Right lung (tissue), 10 donors: Measurements from ENCODE around the gene LIN28B. TPM values are rescaled to one million over a fixed set of nuclear protein-coding genes. Genes with fewer than 3 reads are reported as not detected.
"Not testable (repeated sequence)": the region's sequence is repeated elsewhere in the genome, so short reads cannot be mapped to it uniquely, and the experiment has no call there.

Experiments
- DNase-seq, 2 donors: peaks; one replicate each; pipeline ENCODE4 v3.0.0-alpha.2; 2013
- long read RNA-seq, 8 donors: transcript quantifications; one replicate each; lab custom pipeline, GENCODE V29; 2026
- polyA plus RNA-seq, 5 donors: library from polyadenylated mRNA; unstranded; fragments of 120-200 nt; gene quantifications; one replicate each; pipeline versions ENCODE4 v1.2.1 to v1.2.3, GENCODE V29; 2013; ENCODE audit warnings: inconsistent platforms in 1 of 5, low replicate concordance in 1 of 5; ENCODE audit not compliant: insufficient read length in 5 of 5, insufficient read depth in 1 of 5

The LIN28B gene
- under 1 TPM; 0.12 to 0.37 (median 0.27) TPM for polyA plus RNA-seq
- long read RNA-seq, donor 1: 0 reads
- long read RNA-seq, donor 2: 0 reads
- long read RNA-seq, donor 3: 0 reads
- long read RNA-seq, donor 4: 0 reads
- long read RNA-seq, donor 5: 0 reads
- long read RNA-seq, donor 6: 0 reads
- long read RNA-seq, donor 7: 0 reads
- long read RNA-seq, donor 8: 0 reads

DNA sequence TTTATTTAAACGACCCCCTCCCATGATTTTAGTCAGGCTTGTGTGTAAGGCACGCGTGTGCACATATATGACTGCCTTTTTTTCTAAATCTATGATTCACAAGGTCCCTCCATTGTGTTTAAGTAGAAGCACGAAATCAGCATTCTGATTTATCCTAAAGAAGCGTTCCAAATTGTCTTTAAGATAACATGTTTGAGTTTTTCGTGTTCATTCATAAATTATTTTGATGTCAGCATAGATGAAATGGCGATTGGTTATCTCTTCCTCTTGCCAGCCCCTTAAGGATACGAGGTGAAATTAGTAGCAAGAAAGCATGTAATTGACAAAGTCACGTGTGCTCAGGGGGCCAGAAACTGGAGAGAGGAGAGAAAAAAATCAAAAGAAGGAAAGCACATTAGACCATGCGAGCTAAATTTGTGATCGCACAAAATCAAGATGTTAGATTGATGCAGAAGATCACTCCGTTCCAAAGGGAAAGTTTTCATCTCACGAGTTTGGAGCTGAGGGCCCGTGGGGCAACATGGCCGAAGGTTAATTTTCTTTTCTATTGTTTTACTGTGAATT, at the start of gene LIN28B:
Gene LIN28B, plus strand, starts transcription at position 377 of the 564 bp plus-strand sequence. Its CDS starts 144 bp downstream, at position 521.
- DNase-seq: no peak

- no peak for DNase-seq
Observed at GRCh38 chr6:104908031-104908887, 48.6 kb upstream of the LIN28B start.

GRCh38 chr6:104908888-104909525, 47.9 kb upstream of the LIN28B start:
- DNase-seq: no peak

- no peak for DNase-seq
Observed at GRCh38 chr6:104921896-104922295, 35.0 kb upstream of the LIN28B start.

DNA sequence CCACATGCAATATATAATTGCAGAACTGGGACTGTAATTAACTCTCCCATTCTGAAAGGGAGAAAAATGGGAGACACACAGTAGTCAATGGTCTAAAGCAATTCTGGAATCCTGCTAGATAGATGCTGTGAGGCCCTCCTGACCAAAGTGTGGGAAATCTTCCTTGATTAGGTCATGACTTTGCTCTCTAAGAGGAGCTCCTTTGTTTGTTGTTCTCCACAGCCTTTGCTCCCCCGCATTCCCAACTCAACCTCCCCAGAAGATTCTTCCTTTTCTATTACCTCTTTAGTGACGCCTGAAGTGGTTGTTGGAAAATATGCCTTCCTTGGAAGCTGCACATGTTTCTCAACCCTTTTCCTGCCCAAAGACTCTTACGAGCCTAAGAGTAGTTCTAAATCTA, 28.8 kb upstream of the LIN28B start:
- DNase-seq: no peak

- DNase-seq: no peak
Observed at GRCh38 chr6:104929353-104929752, 27.6 kb upstream of the LIN28B start.

DNA sequence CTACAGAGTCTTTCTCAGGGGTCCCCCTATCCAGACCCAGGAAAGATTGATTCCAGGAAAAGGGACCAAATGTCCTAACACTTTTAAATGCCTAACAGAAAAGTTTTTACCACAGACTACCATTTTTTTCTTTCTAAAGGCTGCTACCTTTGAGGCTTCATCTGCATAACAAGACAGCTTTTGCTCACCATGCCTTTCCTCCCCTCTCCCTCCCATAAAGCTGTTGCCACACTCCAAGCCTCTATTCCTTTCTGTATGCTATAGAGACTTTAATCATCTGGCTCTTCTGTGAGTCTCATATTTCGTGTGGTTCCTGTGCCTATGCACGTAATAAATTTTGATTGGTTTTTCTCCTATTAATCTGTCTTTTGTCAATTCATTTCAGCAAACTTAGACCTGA, 26.0 kb upstream of the LIN28B start:
- no peak for DNase-seq

DNA sequence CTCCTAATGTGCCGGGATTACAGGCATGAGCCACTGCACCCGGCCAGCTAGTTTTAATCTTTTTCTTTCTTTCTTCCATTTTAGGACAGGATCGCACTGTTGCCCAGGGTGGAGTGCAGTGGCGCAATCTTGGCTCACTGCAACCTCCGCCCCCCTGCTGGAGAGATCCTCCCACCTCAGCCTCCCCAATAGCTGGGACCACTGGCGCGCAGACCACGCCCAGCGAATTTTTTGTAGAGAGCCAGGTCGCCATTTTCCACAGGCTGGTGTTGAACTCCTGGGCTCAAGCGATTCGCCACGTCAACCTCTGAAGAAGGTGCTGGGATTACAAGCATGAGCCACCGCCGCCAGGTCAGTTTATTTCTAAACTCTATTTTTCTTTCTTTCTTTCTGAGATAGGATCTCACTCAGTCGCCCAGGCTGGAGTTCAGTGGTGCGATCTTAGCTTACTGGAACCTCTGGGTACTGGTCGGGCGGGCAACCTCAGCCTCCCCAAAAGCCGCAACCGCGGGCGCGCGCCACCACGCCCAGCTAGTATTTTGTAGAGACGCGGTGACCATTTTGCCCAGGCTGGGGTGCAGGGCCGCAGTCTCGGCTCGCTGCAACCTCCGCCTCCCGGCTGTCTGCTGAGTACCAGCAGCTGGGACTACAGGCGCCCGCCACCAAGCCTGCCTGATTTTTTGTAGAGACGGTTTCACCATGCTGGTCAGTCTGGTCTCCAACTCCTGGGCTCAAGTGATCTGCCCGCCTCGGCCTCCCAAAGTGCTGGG, 20.0 kb upstream of the LIN28B start:
- DNase-seq: no peak

DNA sequence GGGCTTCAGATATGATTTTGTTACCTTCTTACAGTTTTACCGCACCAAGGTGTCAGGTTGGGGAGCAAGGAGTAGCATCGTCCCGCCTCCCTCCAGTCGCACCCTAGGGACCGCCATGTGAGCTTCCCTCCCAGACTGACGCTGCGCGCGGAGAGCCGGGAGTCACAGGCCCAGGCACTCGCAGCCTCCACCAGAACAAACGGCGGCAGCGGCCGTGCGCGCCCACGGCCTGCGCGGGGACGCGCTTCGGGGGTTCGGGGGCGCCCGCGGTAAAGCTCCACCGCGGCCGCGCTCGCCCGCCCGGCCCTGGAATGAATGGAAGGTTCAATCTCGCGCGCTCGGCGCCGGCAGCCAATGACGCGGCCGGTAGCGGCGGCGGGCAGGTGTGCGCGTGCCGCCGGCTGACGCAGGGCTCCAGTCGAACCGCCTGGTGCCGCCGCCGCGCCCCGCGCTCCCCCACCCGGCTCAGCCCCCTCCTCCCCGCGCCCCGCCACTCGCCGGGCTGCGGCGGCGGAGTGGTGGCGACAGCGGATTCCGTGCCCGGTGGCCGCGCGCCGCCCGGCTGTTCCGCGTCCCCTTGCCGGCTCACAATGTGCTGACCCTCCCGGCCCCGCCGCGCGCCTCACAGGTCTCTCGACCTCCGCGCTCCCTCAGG, 16.5 kb upstream of the LIN28B start:
- no peak for DNase-seq

DNA sequence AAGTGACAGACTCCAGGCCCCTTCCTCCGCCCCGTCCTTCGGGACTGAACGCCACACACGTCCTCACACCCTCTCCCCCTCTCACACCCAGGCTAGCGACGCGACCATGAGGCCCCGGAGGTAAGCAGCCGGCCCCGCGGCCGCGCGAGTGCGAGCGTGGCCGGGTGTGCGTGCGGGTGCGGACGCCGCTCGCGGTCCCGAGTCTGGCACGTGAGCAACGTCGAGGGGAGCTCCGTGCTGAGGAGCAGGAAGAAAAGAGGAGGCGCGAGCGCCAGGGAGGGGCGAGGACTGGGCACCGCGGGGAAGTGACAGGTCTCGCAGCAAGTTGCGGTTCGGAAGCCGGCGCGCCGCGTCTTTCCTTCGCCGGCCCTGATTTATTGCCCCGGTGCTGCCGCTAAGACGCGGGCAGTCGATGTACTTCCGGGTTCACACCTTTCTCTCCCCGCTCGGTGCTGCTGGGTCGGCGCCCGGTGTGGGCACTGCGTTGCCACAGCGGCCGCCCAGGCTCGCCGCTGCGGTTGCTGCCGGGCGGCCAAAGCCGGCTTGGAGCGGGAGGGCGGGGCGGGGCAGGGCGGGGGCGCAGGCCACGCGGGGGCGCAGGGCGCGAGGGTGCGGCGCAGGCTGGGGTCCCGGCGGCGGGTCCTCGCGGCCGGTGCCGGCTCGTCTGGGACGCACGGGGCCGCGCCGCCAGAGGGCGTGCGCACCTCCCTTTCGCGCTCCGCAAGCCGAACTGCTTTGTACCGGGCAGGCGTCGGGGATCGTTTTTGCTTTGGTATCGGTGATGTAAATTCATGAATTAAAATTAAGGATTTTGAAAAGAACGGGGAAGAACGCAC, 15.8 kb upstream of the LIN28B start:
- no peak for DNase-seq

- no peak for DNase-seq
Observed at GRCh38 chr6:104941729-104942091, 15.2 kb upstream of the LIN28B start.

GRCh38 chr6:104943781-104944180, 13.1 kb upstream of the LIN28B start:
- DNase-seq: no peak

GRCh38 chr6:104949206-104949605, 7.7 kb upstream of the LIN28B start:
- no peak for DNase-seq

- DNase-seq: no peak
Observed at GRCh38 chr6:104951677-104952076, 5.2 kb upstream of the LIN28B start.

DNA sequence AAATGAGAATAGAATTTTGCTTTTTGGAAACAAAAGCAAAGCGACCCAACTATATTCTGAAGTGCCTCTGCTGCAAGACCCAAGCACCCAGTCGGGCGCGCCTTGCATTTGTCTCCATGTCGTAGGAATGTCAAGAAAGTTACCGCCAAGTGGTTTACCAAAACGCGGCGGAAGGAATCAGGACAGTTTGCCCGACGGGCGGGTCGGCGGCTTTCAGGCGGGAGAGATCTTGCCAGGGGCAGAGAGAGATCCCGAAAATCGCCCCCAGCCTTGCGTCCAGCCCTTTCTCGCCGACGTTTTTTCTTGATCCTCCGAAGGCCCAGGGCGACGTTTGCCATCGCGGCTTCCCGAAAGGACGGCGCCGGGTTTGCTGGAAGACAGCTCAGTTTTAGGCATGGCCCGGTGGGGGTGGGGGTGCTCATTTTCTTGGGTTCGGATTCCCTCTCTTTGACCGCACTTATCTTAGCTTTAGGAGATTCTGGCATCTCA, 4.0 kb upstream of the LIN28B start:
- no peak for DNase-seq

DNA sequence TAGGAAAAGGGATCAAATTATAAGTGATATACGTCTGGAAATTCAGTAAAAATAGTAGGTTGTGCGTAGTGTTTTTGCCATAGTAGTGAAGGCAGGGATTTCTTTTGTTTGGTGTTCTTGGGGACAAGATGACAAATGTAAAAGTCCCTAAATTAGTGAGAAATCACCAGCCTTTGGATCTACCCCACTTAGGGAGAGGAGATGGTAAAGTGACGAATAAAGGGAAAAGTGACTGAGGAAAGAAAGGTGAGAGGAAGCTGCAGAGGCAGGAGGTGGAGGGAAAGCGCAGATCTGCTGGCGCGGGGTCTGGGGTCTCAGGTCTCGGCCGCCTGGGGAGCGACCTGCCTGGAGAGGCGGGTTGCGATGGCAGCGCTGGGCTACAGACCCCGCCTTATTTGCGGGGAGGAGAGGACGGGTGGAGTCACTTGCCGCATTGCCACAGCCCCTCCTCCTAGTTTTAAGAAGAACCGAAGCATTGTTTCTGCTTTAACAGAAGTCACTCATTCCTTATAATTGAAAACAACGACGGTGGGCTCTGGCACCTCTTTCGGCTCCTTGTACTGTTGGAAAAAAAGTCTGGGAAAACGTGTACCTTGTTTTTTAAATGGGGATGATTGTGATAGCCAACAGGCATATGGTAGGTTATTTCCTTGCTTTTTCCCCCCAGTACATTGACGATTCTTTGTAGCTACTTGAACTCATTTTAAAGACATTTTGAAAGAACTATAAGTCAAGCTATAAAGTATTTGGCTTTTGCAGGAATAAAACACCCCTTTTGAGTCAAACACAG, 3.3 kb upstream of the LIN28B start:
- not testable (repeated sequence) for DNase-seq

GRCh38 chr6:104954190-104954797, 2.6 kb upstream of the LIN28B start:
- no peak for DNase-seq

DNA sequence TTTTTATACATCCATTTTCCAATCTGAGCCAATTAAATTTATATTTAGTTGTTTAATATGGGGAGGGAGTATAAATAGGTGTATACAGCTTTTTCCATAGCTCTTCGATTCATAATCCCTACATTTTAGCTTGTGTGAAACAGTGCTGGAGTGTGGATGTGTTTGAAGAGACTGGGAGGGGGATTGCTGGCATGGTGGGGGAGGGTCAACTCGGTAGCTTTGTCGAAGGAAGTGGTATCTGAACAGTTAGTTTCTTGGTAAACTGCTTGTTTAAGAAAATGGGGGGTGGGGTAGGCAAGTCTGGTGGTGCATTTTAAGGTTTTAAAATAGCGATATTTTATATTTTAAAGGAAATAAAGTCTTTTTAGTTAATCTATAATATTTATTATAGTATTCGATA, 1.4 kb upstream of the LIN28B start:
- no peak for DNase-seq
